Upper lobe of left lung (tissue), 6 donors: Measurements from ENCODE around the gene PREX1. TPM values are rescaled to one million over a fixed set of nuclear protein-coding genes. Genes with fewer than 3 reads are reported as not detected.
A peak's percentile ranks its signal among the peaks of the same experiment; 100 is the strongest.

Source experiments
- ATAC-seq, 2 donors: fragments of 200-7000 bp; cut with Tn5 transposase; one replicate each; pipeline ENCODE4 v1.9.1; 2022; ENCODE audit warnings: mild to moderate bottlenecking in 2 of 2, moderate library complexity in 2 of 2; ENCODE audit not compliant: low FRiP score in 2 of 2
- DNase-seq, 2 donors: peaks; one replicate each; pipeline ENCODE4 v3.0.0-alpha.2; 2019 to 2020
- H3K27ac ChIP-seq, 4 donors: fragments of 200-600 bp; sonication (generic); one replicate each; pipeline ENCODE4 v1.5.1; 2016 to 2019
- H3K27me3 ChIP-seq, 4 donors: fragments of 200-600 bp; sonication (generic); one replicate each; pipeline ENCODE4 v1.5.1; 2017 to 2019
- H3K36me3 ChIP-seq, 4 donors: fragments of 200-600 bp; sonication (generic); one replicate each; pipeline ENCODE4 v1.5.1; 2016 to 2019
- H3K4me1 ChIP-seq, 4 donors: fragments of 200-600 bp; sonication (generic); one replicate each; pipeline ENCODE4 v1.5.1; 2018 to 2019
- H3K4me3 ChIP-seq, 4 donors: fragments of 200-600 bp; sonication (generic); one replicate each; pipeline ENCODE4 v1.5.1; 2017 to 2019; ENCODE audit warnings: mild to moderate bottlenecking in 2 of 4, moderate library complexity in 1 of 4
- H3K9me3 ChIP-seq, 4 donors: fragments of 200-600 bp; sonication (generic); one replicate each; pipeline ENCODE4 v1.5.1; 2018 to 2019
- CTCF ChIP-seq, 6 experiments: fragments of 450-650 bp in 4 of 6; fragments of 200-600 bp in 2 of 6; sonication (generic) in 2 of 6; IDR thresholded peaks; one replicate each; pipeline ENCODE4 v1.5.1; 2016 to 2019; ENCODE audit warnings: antibody characterized with exemption in 6 of 6
- EP300 ChIP-seq, 4 donors: sonication (generic); formaldehyde crosslinking; IDR thresholded peaks; one replicate each; pipeline ENCODE4 v1.5.1; 2017; ENCODE audit warnings: antibody characterized with exemption in 4 of 4, control low read depth in 2 of 4
- POLR2A ChIP-seq, 4 donors: fragments of 450-650 bp; IDR thresholded peaks; one replicate each; pipeline ENCODE4 v1.5.1; 2016 to 2017; ENCODE audit warnings: antibody characterized with exemption in 4 of 4, mild to moderate bottlenecking in 2 of 4
- POLR2AphosphoS5 ChIP-seq, 2 donors: sonication (generic); formaldehyde crosslinking; IDR thresholded peaks; one replicate each; pipeline ENCODE4 v1.5.1; 2017; ENCODE audit warnings: antibody characterized with exemption in 2 of 2
- WGBS, 2 donors: methylation state at CpG; one replicate each; pipeline ENCODE4 v1.1.5; 2017 to 2018; 5-methylcytosine and 5-hydroxymethylcytosine counted together
- total RNA-seq, 6 donors: library from RNA; depleted of rRNA in 4 of 6; stranded (reverse); fragments of >200 nt in 4 of 6; gene quantifications; one replicate each; pipeline versions ENCODE4 v1.1.0 to v1.2.1, GENCODE V29; 2016 to 2021
- donor health status: DM: no; HTN: no; CAD: no; lungs with moderate emphysema.
- donor health status: DM: no; HTN: yes; CAD: no; lungs with severe emphysema.

PREX1 gene
- total RNA-seq, 6 donors from 2014 or later, result 42.8 to 177 (median 74.6) TPM

GRCh38 chr20:48722002-48722731, 105.6 kb downstream of the PREX1 start:
- ATAC-seq, result peak; percentile 32 to 53
- no peaks in the 10 kb centered on the region for H3K27me3 ChIP-seq
- peaks cover 60 to 78% (median 67%) of the 10 kb centered on the region in 4 donors for H3K4me1 ChIP-seq
- H3K27ac ChIP-seq, result peak overlapping the region; percentile 79 to 87 (median 84)
- 44 to 55% methylated on average over 14 of the region's 14 CpGs for WGBS, 2 donors
- peaks cover 0 to 21% (median 5%) of the 10 kb centered on the region in 4 donors for H3K36me3 ChIP-seq
- TF ChIP-seq POLR2A (IDR thresholded peaks at IDR 0.05), result peak in 1 of 4 donors; percentile 10
- no peak for TF ChIP-seq CTCF (IDR thresholded peaks at IDR 0.05)
- peak; percentile 66 to 82 for TF ChIP-seq POLR2AphosphoS5 (IDR thresholded peaks at IDR 0.05)
- TF ChIP-seq EP300 (IDR thresholded peaks at IDR 0.05), result peak in 2 of 4 donors; percentile 56 to 62
- no peak overlapping the region for H3K4me3 ChIP-seq
- peak in 1 of 2 donors; percentile 77 for DNase-seq
- no peaks in the 10 kb centered on the region for H3K9me3 ChIP-seq

GRCh38 chr20:48721324-48722001, 106.3 kb downstream of the PREX1 start:
- no peak for DNase-seq
- ATAC-seq, result no peak
- H3K27ac ChIP-seq, result peak overlapping the region; percentile 79 to 87 (median 84)
- H3K27me3 ChIP-seq, result no peaks in the 10 kb centered on the region
- peaks cover 64 to 85% (median 73%) of the 10 kb centered on the region in 4 donors for H3K4me1 ChIP-seq
- H3K36me3 ChIP-seq, result peaks cover 0 to 18% (median 7%) of the 10 kb centered on the region in 4 donors
- no peak overlapping the region for H3K4me3 ChIP-seq
- no peaks in the 10 kb centered on the region for H3K9me3 ChIP-seq
- 66 to 74% methylated on average over 9 of the region's 9 CpGs for WGBS, 2 donors
- TF ChIP-seq POLR2AphosphoS5 (IDR thresholded peaks at IDR 0.05) (no peak), CTCF (IDR thresholded peaks at IDR 0.05) (no peak), POLR2A (IDR thresholded peaks at IDR 0.05) (no peak), EP300 (IDR thresholded peaks at IDR 0.05) (no peak)

- Histone ChIP-seq H3K4me3 (no peak overlapping the region), H3K27me3 (no peaks in the 10 kb centered on the region), H3K4me1 (peaks cover 68 to 85% (median 80%) of the 10 kb centered on the region in 4 donors), H3K36me3 (peaks cover 0 to 16% (median 4%) of the 10 kb centered on the region in 4 donors), H3K27ac (peak overlapping the region in 3 of 4 donors; percentile 79 to 87 (median 82)), H3K9me3 (no peaks in the 10 kb centered on the region)
- TF ChIP-seq EP300 (IDR thresholded peaks at IDR 0.05), result no peak
- no peak for TF ChIP-seq POLR2AphosphoS5 (IDR thresholded peaks at IDR 0.05)
- no peak for TF ChIP-seq CTCF (IDR thresholded peaks at IDR 0.05)
- no peak for TF ChIP-seq POLR2A (IDR thresholded peaks at IDR 0.05)
- 94 to 95% methylated on average over 9 to 13 of the region's 13 CpGs for WGBS, 2 donors
- ATAC-seq (no peak), DNase-seq (no peak)
These were observed 107.4 kb downstream of the PREX1 start for GRCh38 chr20:48720256-48720985.

- TF ChIP-seq CTCF (IDR thresholded peaks at IDR 0.05) (no peak), POLR2AphosphoS5 (IDR thresholded peaks at IDR 0.05) (no peak), EP300 (IDR thresholded peaks at IDR 0.05) (no peak), POLR2A (IDR thresholded peaks at IDR 0.05) (no peak)
- Histone ChIP-seq H3K9me3 (no peaks in the 10 kb centered on the region), H3K27ac (peak overlapping the region in 1 of 4 donors; percentile 20), H3K4me3 (no peak overlapping the region), H3K4me1 (peaks cover 67 to 85% (median 74%) of the 10 kb centered on the region in 4 donors), H3K36me3 (peaks cover 0 to 11% (median 4%) of the 10 kb centered on the region in 4 donors), H3K27me3 (no peaks in the 10 kb centered on the region)
- ATAC-seq, result no peak
- WGBS, 2 donors, result 81 to 97% methylated on average over 4 of the region's 4 CpGs
- no peak for DNase-seq
These were observed 108.1 kb downstream of the PREX1 start for GRCh38 chr20:48719598-48720255.
